SU-DHL-6 (cell line): ENCODE results near the gene CCNQ.

Experiments used
- H2AFZ ChIP-seq: fragments of 200-600 bp; sonication (generic); 2 replicates; pipeline ENCODE4 v1.6.1; 2014; ENCODE audit warnings: low read depth, mild to moderate bottlenecking, moderate library complexity, mixed read lengths, antibody characterized with exemption, low read length; ENCODE audit not compliant: severe bottlenecking
- H3F3A ChIP-seq: fragments of 200-600 bp; shearing (Covaris generic); 2 replicates; pipeline ENCODE4 v1.6.0; 2016; ENCODE audit warnings: antibody characterized with exemption, mild to moderate bottlenecking; ENCODE audit not compliant: insufficient read depth
- H3K27ac ChIP-seq: fragments of 200-600 bp; sonication (generic); 2 replicates; pipeline ENCODE4 v1.5.1; 2016; ENCODE audit warnings: low read depth, mild to moderate bottlenecking, low read length, moderate library complexity, mixed read lengths
- H3K27me3 ChIP-seq: fragments of 200-600 bp; sonication (generic), shearing (Covaris generic); 2 replicates; pipeline ENCODE4 v1.6.0; 2014; ENCODE audit warnings: mild to moderate bottlenecking, low read length
- H3K36me3 ChIP-seq: fragments of 200-600 bp; sonication (generic); 2 replicates; pipeline ENCODE4 v1.6.1; 2014; ENCODE audit warnings: mild to moderate bottlenecking, low read length, mixed read lengths
- H3K4me2 ChIP-seq: fragments of 300-600, 200-600 bp; shearing (Covaris generic), sonication (generic); 2 replicates; pipeline ENCODE4 v1.6.0; 2014; ENCODE audit warnings: low read length, low read depth, mild to moderate bottlenecking; ENCODE audit not compliant: poor library complexity, severe bottlenecking
- H3K4me3 ChIP-seq: fragments of 200-600 bp; sonication (generic); 2 replicates; pipeline ENCODE4 v1.5.1; 2014; ENCODE audit warnings: antibody characterized with exemption, low read length, mild to moderate bottlenecking, mixed read lengths; ENCODE audit not compliant: insufficient read depth, poor library complexity, severe bottlenecking
- H3K79me2 ChIP-seq: fragments of 200-600 bp; sonication (generic); 2 replicates; pipeline ENCODE4 v1.6.1; 2014; ENCODE audit warnings: mild to moderate bottlenecking, low read length, moderate library complexity; ENCODE audit not compliant: insufficient read depth
- H3K9ac ChIP-seq: fragments of 200-600 bp; sonication (generic); 2 replicates; pipeline ENCODE4 v1.7.0; 2014; ENCODE audit warnings: mild to moderate bottlenecking, low read length
- H3K9me2 ChIP-seq: fragments of 200-600 bp; sonication (generic); replicated peaks from 2 replicates; pipeline ENCODE4 v1.6.1; 2014; ENCODE audit warnings: low read length; ENCODE audit not compliant: insufficient read depth
- H3K9me3 ChIP-seq: fragments of 200-600 bp; sonication (generic); 2 replicates; pipeline ENCODE4 v1.6.1; 2014; ENCODE audit warnings: low read length, mixed read lengths; ENCODE audit not compliant: insufficient read depth
- H4K20me1 ChIP-seq: fragments of 200-600 bp; sonication (generic); 2 replicates; pipeline ENCODE4 v1.6.1; 2014; ENCODE audit warnings: low read depth, mild to moderate bottlenecking, antibody characterized with exemption, low read length, moderate library complexity, mixed read lengths
- CTCF ChIP-seq: fragments of 200-600 bp; sonication (generic); IDR thresholded peaks from one replicate; pipeline ENCODE4 v1.5.1; 2017; ENCODE audit warnings: antibody characterized with exemption, mild to moderate bottlenecking, low read length, moderate library complexity; ENCODE audit not compliant: insufficient read depth, poor library complexity, severe bottlenecking
- EZH2phosphoT487 ChIP-seq: fragments of 200-600 bp; sonication (generic), shearing (Covaris generic); conservative IDR thresholded peaks from 2 replicates; pipeline ENCODE4 v1.6.1; 2018; ENCODE audit warnings: mild to moderate bottlenecking, antibody characterized with exemption, low read length, moderate library complexity, mixed read lengths

Gene CCNQ

GRCh38 chrX:153580700-153581386 lies 18.1 kb downstream of the CCNQ start:
- TF ChIP-seq CTCF (no peak), EZH2phosphoT487 (no peak)
- H3K4me2 ChIP-seq: no peak overlapping the region

GRCh38 chrX:153578889-153579288 lies 20.1 kb downstream of the CCNQ start:
- H3K4me3 ChIP-seq: no peak overlapping the region

More at GRCh38 chrX:153580700-153581386, 18.1 kb downstream of the CCNQ start:
- H3K9me2 ChIP-seq: no peaks in the 10 kb centered on the region
- H3K27me3 ChIP-seq: no peaks in the 10 kb centered on the region
- no peaks in the 10 kb centered on the region for H3K9me3 ChIP-seq
- H2AFZ ChIP-seq: no peak overlapping the region
- no peak overlapping the region for H3K4me3 ChIP-seq
- no peaks in the 10 kb centered on the region for H3K36me3 ChIP-seq
- H3K27ac ChIP-seq: no peak overlapping the region
- H4K20me1 ChIP-seq: no peaks in the 10 kb centered on the region
- no peaks in the 10 kb centered on the region for H3K79me2 ChIP-seq
- no peak overlapping the region for H3K9ac ChIP-seq
- H3F3A ChIP-seq: 0 out of 2 replicates have a peak, but pooled peaks cover 5% of the 10 kb centered on the region

GRCh38 chrX:153578200-153578835 lies 20.6 kb downstream of the CCNQ start:
- no peaks in the 10 kb centered on the region for H3K27me3 ChIP-seq
- no peak overlapping the region for H3K27ac ChIP-seq
- no peak overlapping the region for H3K9ac ChIP-seq
- no peaks in the 10 kb centered on the region for H3K36me3 ChIP-seq
- 0 out of 2 replicates have a peak, but pooled peaks cover 5% of the 10 kb centered on the region for H3F3A ChIP-seq
- TF ChIP-seq EZH2phosphoT487 (no peak), CTCF (no peak)
- H3K79me2 ChIP-seq: no peaks in the 10 kb centered on the region
- no peak overlapping the region for H3K4me3 ChIP-seq
- H2AFZ ChIP-seq: no peak overlapping the region
- no peaks in the 10 kb centered on the region for H3K9me2 ChIP-seq
- H4K20me1 ChIP-seq: no peaks in the 10 kb centered on the region
- H3K9me3 ChIP-seq: no peaks in the 10 kb centered on the region
- no peak overlapping the region for H3K4me2 ChIP-seq

More at GRCh38 chrX:153578889-153579288, 20.1 kb downstream of the CCNQ start:
- no peaks in the 10 kb centered on the region for H3K27me3 ChIP-seq
- no peaks in the 10 kb centered on the region for H3K79me2 ChIP-seq
- no peaks in the 10 kb centered on the region for H4K20me1 ChIP-seq
- no peak overlapping the region for H3K4me2 ChIP-seq
- no peaks in the 10 kb centered on the region for H3K9me3 ChIP-seq
- no peak for TF ChIP-seq CTCF
- TF ChIP-seq EZH2phosphoT487: no peak
- H3F3A ChIP-seq: 0 out of 2 replicates have a peak, but pooled peaks cover 5% of the 10 kb centered on the region
- no peak overlapping the region for H3K27ac ChIP-seq
- H3K9ac ChIP-seq: no peak overlapping the region
- H3K36me3 ChIP-seq: no peaks in the 10 kb centered on the region
- H3K9me2 ChIP-seq: no peaks in the 10 kb centered on the region
- H2AFZ ChIP-seq: no peak overlapping the region
